NB4 (cell line): ENCODE data around the gene AUTS2.

Experiments
- MYC ChIP-seq: IDR thresholded peaks from 2 replicates; pipeline ENCODE4 v1.6.1; 2011; ENCODE audit warnings: low read depth, low read length
- POLR2A ChIP-seq: IDR thresholded peaks from 2 replicates; pipeline ENCODE4 v1.6.1; 2011; ENCODE audit warnings: mild to moderate bottlenecking; ENCODE audit not compliant: insufficient read length; ENCODE audit errors: extremely low read depth
- TF ChIP-seq, protein P1 (sequence below): IDR thresholded peaks from one replicate; pipeline ENCODE4 v1.5.1; 2012; ENCODE audit warnings: low read depth, low read length
- TF ChIP-seq, protein P2 (sequence below): IDR thresholded peaks from 2 replicates; pipeline ENCODE4 v1.6.1; 2011; ENCODE audit warnings: low read depth, low read length

DNA sequence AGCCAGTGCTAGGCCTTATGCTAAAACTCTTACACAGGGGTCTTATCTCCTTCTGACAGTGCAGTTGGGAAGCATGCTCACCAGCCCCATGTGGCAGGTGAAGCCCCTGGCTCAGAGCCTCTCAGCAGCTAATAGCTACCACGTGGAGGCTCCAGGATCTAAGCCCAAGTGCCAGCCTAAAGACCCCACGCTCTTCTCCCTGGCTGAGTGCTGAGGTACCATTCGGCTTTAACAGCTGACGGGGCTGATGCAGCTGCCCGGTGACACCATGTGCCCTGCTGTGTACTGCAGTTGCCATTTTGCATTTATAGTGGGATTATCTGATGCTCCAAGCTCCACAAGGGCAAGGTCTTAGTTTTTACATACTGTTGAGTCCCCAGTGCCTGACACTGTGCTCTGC lies 1017.9 kb downstream of the AUTS2 start:
- TF ChIP-seq, protein P1, sequence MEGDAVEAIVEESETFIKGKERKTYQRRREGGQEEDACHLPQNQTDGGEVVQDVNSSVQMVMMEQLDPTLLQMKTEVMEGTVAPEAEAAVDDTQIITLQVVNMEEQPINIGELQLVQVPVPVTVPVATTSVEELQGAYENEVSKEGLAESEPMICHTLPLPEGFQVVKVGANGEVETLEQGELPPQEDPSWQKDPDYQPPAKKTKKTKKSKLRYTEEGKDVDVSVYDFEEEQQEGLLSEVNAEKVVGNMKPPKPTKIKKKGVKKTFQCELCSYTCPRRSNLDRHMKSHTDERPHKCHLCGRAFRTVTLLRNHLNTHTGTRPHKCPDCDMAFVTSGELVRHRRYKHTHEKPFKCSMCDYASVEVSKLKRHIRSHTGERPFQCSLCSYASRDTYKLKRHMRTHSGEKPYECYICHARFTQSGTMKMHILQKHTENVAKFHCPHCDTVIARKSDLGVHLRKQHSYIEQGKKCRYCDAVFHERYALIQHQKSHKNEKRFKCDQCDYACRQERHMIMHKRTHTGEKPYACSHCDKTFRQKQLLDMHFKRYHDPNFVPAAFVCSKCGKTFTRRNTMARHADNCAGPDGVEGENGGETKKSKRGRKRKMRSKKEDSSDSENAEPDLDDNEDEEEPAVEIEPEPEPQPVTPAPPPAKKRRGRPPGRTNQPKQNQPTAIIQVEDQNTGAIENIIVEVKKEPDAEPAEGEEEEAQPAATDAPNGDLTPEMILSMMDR: no peak
- TF ChIP-seq POLR2A: no peak
- no peak for TF ChIP-seq MYC
- TF ChIP-seq, protein P2, sequence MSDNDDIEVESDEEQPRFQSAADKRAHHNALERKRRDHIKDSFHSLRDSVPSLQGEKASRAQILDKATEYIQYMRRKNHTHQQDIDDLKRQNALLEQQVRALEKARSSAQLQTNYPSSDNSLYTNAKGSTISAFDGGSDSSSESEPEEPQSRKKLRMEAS: no peak
